H1 (cell line): ENCODE measurements around the gene FBXL16. TPM values are rescaled to one million over a fixed set of nuclear protein-coding genes. Genes with fewer than 3 reads are reported as not detected.
A peak's percentile ranks its signal among the peaks of the same experiment; 100 is the strongest.

Experiments used
- CTCF ChIA-PET: fragments of 300-600 bp; sonication (Branson Sonifier 250); formaldehyde crosslinking; loops from one replicate; lab custom pipeline; 2021; ENCODE audit not compliant: partially characterized antibody; lab: Charles Lee
- POLR2A ChIA-PET: fragments of 300-600 bp; sonication (Branson Sonifier 250); formaldehyde crosslinking; loops from one replicate; lab custom pipeline; 2021; ENCODE audit warnings: inconsistent platforms; ENCODE audit not compliant: partially characterized antibody; lab: Charles Lee
- DNase-seq, 2 experiments: peaks; one replicate each; pipeline versions ENCODE4 v3.0.0 to v3.0.0-alpha.2; 2010 to 2022; ENCODE audit warnings: low spot score in 2 of 2, low read depth in 1 of 2, mixed read lengths in 1 of 2
- FAIRE-seq: peaks from 2 replicates; lab custom pipeline; 2011; peaks lifted over from hg19 to GRCh38; lab: Jason Lieb, UNC
- H2AFZ ChIP-seq: 2 replicates; pipeline ENCODE4 v1.8.1; 2012; ENCODE audit warnings: low read length, inconsistent platforms
- H2AK5ac ChIP-seq: 2 replicates; pipeline ENCODE4 v1.6.1; 2013; ENCODE audit warnings: low read depth, low read length
- H2BK120ac ChIP-seq: replicated peaks from 2 replicates; pipeline ENCODE3; 2013; ENCODE audit warnings: low read depth, low read length, inconsistent platforms
- H2BK12ac ChIP-seq: 2 replicates; pipeline ENCODE4 v1.6.1; 2013; ENCODE audit warnings: low read depth, low read length
- H2BK15ac ChIP-seq: 2 replicates; pipeline ENCODE4 v1.6.1; 2013; ENCODE audit warnings: low read length
- H2BK20ac ChIP-seq: 2 replicates; pipeline ENCODE4 v1.6.1; 2013; ENCODE audit warnings: low read length
- H2BK5ac ChIP-seq: 2 replicates; pipeline ENCODE4 v1.6.1; 2013; ENCODE audit warnings: low read depth, low read length
- H3K14ac ChIP-seq: 2 replicates; pipeline ENCODE4 v1.6.1; 2013; ENCODE audit warnings: inconsistent platforms; ENCODE audit not compliant: insufficient read length
- H3K18ac ChIP-seq: 2 replicates; pipeline ENCODE4 v1.6.1; 2013; ENCODE audit warnings: low read length; ENCODE audit errors: extremely low read depth
- H3K23ac ChIP-seq: 2 replicates; pipeline ENCODE4 v1.6.1; 2013; ENCODE audit warnings: inconsistent platforms; ENCODE audit not compliant: insufficient read length
- H3K23me2 ChIP-seq: 2 replicates; pipeline ENCODE4 v1.6.1; 2013; ENCODE audit warnings: low read depth, low read length
- H3K27ac ChIP-seq: 2 replicates; pipeline ENCODE4 v1.6.1; 2011; ENCODE audit warnings: low read depth, low read length, inconsistent platforms
- H3K27me3 ChIP-seq, 4 experiments: replicated peaks in 1 of 4; 1 replicate in 1 of 4; 2 replicates in 3 of 4; pipeline versions ENCODE4 v1.6.1 to v1.8.1; 2011 to 2013; ENCODE audit warnings: low read length in 3 of 4, mild to moderate bottlenecking in 3 of 4, inconsistent platforms in 2 of 4, mixed read lengths in 2 of 4, moderate library complexity in 1 of 4; ENCODE audit not compliant: control insufficient read depth in 3 of 4, insufficient read depth in 3 of 4; ENCODE audit errors: extremely low read depth in 1 of 4
- H3K36me3 ChIP-seq, 4 experiments: 2 replicates each; pipeline versions ENCODE4 v1.6.1 to v1.8.1; 2011 to 2013; ENCODE audit warnings: mild to moderate bottlenecking in 4 of 4, low read length in 3 of 4, moderate library complexity in 2 of 4, control low read depth in 1 of 4, inconsistent platforms in 1 of 4; ENCODE audit not compliant: insufficient read depth in 4 of 4, control insufficient read depth in 2 of 4
- H3K4ac ChIP-seq: replicated peaks from 2 replicates; pipeline ENCODE3; 2013; ENCODE audit warnings: low read length, low read depth, mixed read lengths, inconsistent platforms; ENCODE audit not compliant: insufficient read length
- H3K4me1 ChIP-seq, 4 experiments: replicated peaks in 1 of 4; 1 replicate in 1 of 4; 2 replicates in 3 of 4; pipeline versions ENCODE4 v1.6.1 to v1.8.1; 2011 to 2013; ENCODE audit warnings: low read length in 3 of 4, inconsistent platforms in 2 of 4, mixed read lengths in 1 of 4; ENCODE audit not compliant: insufficient read depth in 4 of 4, control insufficient read depth in 3 of 4
- H3K4me2 ChIP-seq, 2 experiments: 2 replicates each; pipeline versions ENCODE4 v1.6.1 to v1.8.1; 2011 to 2013; ENCODE audit warnings: low read depth in 2 of 2, low read length in 2 of 2, control low read depth in 1 of 2, inconsistent platforms in 1 of 2, mild to moderate bottlenecking in 1 of 2; ENCODE audit not compliant: insufficient read depth in 1 of 2
- H3K4me3 ChIP-seq, 4 experiments: fragments of 200-600, 300-600 bp in 1 of 4; sonication (generic), shearing (Covaris generic), sonication (Bioruptor Twin) in 1 of 4; 2 replicates each; pipeline versions ENCODE4 v1.5.1 to v1.8.1; 2011 to 2016; ENCODE audit warnings: low read length in 4 of 4, low read depth in 3 of 4, control low read depth in 2 of 4, inconsistent platforms in 2 of 4, mild to moderate bottlenecking in 2 of 4, mixed read lengths in 1 of 4, moderate library complexity in 1 of 4; ENCODE audit not compliant: insufficient read depth in 2 of 4; ENCODE audit errors: extremely low read depth in 1 of 4
- H3K56ac ChIP-seq: replicated peaks from 2 replicates; pipeline ENCODE3; 2013; ENCODE audit warnings: low read depth, mild to moderate bottlenecking, mixed read lengths, low read length, inconsistent platforms; ENCODE audit not compliant: insufficient read length
- H3K79me1 ChIP-seq: 2 replicates; pipeline ENCODE4 v1.6.1; 2013; ENCODE audit warnings: low read depth, low read length, control low read depth
- H3K79me2 ChIP-seq, 2 experiments: 2 replicates each; pipeline versions ENCODE4 v1.6.1 to v1.8.1; 2012 to 2013; ENCODE audit warnings: low read length in 2 of 2, mild to moderate bottlenecking in 2 of 2, inconsistent platforms in 1 of 2; ENCODE audit not compliant: insufficient read depth in 2 of 2, control insufficient read depth in 1 of 2
- H3K9ac ChIP-seq, 4 experiments: replicated peaks in 1 of 4; 1 replicate in 1 of 4; 2 replicates in 3 of 4; pipeline versions ENCODE4 v1.6.1 to v1.8.1; 2011 to 2013; ENCODE audit warnings: low read depth in 3 of 4, low read length in 3 of 4, control low read depth in 2 of 4, mild to moderate bottlenecking in 2 of 4, moderate library complexity in 2 of 4, inconsistent platforms in 1 of 4; ENCODE audit errors: extremely low read depth in 1 of 4
- H3K9me3 ChIP-seq, 2 experiments: 2 replicates each; pipeline versions ENCODE4 v1.6.1 to v1.8.1; 2012 to 2013; ENCODE audit warnings: mild to moderate bottlenecking in 2 of 2, moderate library complexity in 2 of 2, control low read depth in 1 of 2, inconsistent platforms in 1 of 2, low read depth in 1 of 2, low read length in 1 of 2, mixed read lengths in 1 of 2; ENCODE audit not compliant: insufficient read depth in 2 of 2
- H4K20me1 ChIP-seq, 2 experiments: replicated peaks in 1 of 2; 2 replicates each; pipeline versions ENCODE3 to v1.8.1; 2011 to 2013; ENCODE audit warnings: inconsistent platforms in 2 of 2, low read length in 2 of 2, mild to moderate bottlenecking in 1 of 2; ENCODE audit not compliant: insufficient read depth in 2 of 2, control insufficient read depth in 1 of 2
- H4K5ac ChIP-seq: 2 replicates; pipeline ENCODE4 v1.6.1; 2013; ENCODE audit warnings: low read length, low read depth, mixed read lengths, inconsistent platforms; ENCODE audit not compliant: insufficient read length
- H4K8ac ChIP-seq: 2 replicates; pipeline ENCODE4 v1.8.0; 2013; ENCODE audit warnings: mild to moderate bottlenecking, moderate library complexity, low read length, inconsistent platforms; ENCODE audit not compliant: insufficient read depth; ENCODE audit errors: extremely low read depth
- H4K91ac ChIP-seq: replicated peaks from 2 replicates; pipeline ENCODE3; 2013; ENCODE audit warnings: low read length, mixed read lengths, inconsistent platforms; ENCODE audit not compliant: insufficient read length
- BACH1 ChIP-seq: IDR thresholded peaks from 2 replicates; pipeline ENCODE4 v1.6.1; 2012; ENCODE audit warnings: low read length, improper control_type of control experiment
- BCL11A ChIP-seq, 2 experiments: IDR thresholded peaks; one replicate each; pipeline ENCODE4 v1.6.1; 2011; ENCODE audit warnings: low read depth in 2 of 2, low read length in 2 of 2, mild to moderate bottlenecking in 2 of 2
- CHD2 ChIP-seq: IDR thresholded peaks from 2 replicates; pipeline ENCODE4 v1.6.1; 2012; ENCODE audit warnings: low read length, improper control_type of control experiment
- CTCF ChIP-seq, 3 experiments: IDR thresholded peaks; 1 replicate in 2 of 3; 2 replicates in 1 of 3; pipeline versions ENCODE4 v1.5.1 to v1.6.1; 2011; ENCODE audit warnings: low read length in 3 of 3, mild to moderate bottlenecking in 3 of 3, inconsistent platforms in 2 of 3, low read depth in 1 of 3, moderate library complexity in 1 of 3; ENCODE audit not compliant: insufficient read depth in 1 of 3; ENCODE audit errors: control extremely low read depth in 1 of 3
- GABPA ChIP-seq: IDR thresholded peaks from 2 replicates; pipeline ENCODE4 v1.6.1; 2011; ENCODE audit warnings: mild to moderate bottlenecking, low read length, moderate library complexity, borderline replicate concordance; ENCODE audit not compliant: insufficient read depth
- JUND ChIP-seq: IDR thresholded peaks from 2 replicates; pipeline ENCODE4 v1.6.1; 2011; ENCODE audit warnings: mild to moderate bottlenecking, improper control_type of control experiment, low read length
- MAX ChIP-seq: IDR thresholded peaks from 2 replicates; pipeline ENCODE4 v1.6.1; 2012; ENCODE audit warnings: inconsistent platforms
- POLR2AphosphoS5 ChIP-seq: IDR thresholded peaks from 2 replicates; pipeline ENCODE4 v1.6.1; 2011; ENCODE audit warnings: low read depth, low read length
- SP1 ChIP-seq: IDR thresholded peaks from 2 replicates; pipeline ENCODE4 v1.6.1; 2011; ENCODE audit warnings: low read depth, low read length
- WGBS, 2 experiments: shearing (Covaris generic) in 1 of 2; methylation state at CpG; one replicate each; pipeline versions ENCODE4 v1.1.6 to v1.1.7; 2013 to 2015; ENCODE audit warnings: low lambda C conversion rate in 2 of 2, mixed read lengths in 2 of 2, inconsistent platforms in 1 of 2, low coverage in 1 of 2, missing lambda C conversion rate in 1 of 2; ENCODE audit not compliant: insufficient replicate concordance in 2 of 2, insufficient coverage in 1 of 2, insufficient read length in 1 of 2; ENCODE audit errors: extremely low coverage in 1 of 2, missing lambda C conversion rate in 1 of 2; 5-methylcytosine and 5-hydroxymethylcytosine counted together
- polyA plus RNA-seq, 7 experiments: library from polyadenylated mRNA; depleted of rRNA in 3 of 7; stranded (reverse) in 5 of 7; unstranded in 2 of 7; fragments of >200 nt in 5 of 7; fragments of 200-250 nt in 2 of 7; gene quantifications; 1 replicate in 5 of 7; 2 replicates in 1 of 7; 4 replicates in 1 of 7; pipeline versions ENCODE4 v1.2.1 to v1.2.3, GENCODE V29; 2011 to 2013; ENCODE audit warnings: missing spikeins in 2 of 7, mixed read lengths in 2 of 7
- total RNA-seq: library from RNA; stranded (reverse); fragmentation: NEBNext Ultra II Directional; extraction: Animal tissue kit (Norgen Biotek cat#: 25700); gene quantifications from 2 replicates; pipeline ENCODE4 v1.2.1, GENCODE V29; 2021

FBXL16 gene
- total and polyA plus RNA-seq, 2 of the 8 experiments (the other 6 are each of a cell fraction or from before 2014, with no cell fraction given): 12.5 to 12.8 TPM

- no peaks in the 10 kb centered on the region for H3K27me3 ChIP-seq
- no peak overlapping the region for H3K23ac ChIP-seq
- no peak overlapping the region for H4K5ac ChIP-seq
- no peak overlapping the region for H2AFZ ChIP-seq
- no peak overlapping the region for H3K9ac ChIP-seq
- no peak overlapping the region for H3K27ac ChIP-seq
- H3K4me1 ChIP-seq: peaks cover 0 to 8% (median 5%) of the 10 kb centered on the region in 4 experiments; a peak in 5 of 7 replicates
- H3K4ac ChIP-seq: peak overlapping the region; percentile 53
- 0 out of 8 replicates have a peak overlapping the region, but pooled peaks of 1 of the 4 experiments have one; percentile 89 for H3K4me3 ChIP-seq
- H3K36me3 ChIP-seq: peaks cover 8 to 30% (median 25%) of the 10 kb centered on the region in 4 experiments; a peak in 6 of 8 replicates
- peak overlapping the region; percentile 73 for H4K91ac ChIP-seq
- peak overlapping the region; percentile 53; the same call in 1 of the 2 replicates for H2BK12ac ChIP-seq
- H2BK15ac ChIP-seq: peak overlapping the region; percentile 46; the same call in 1 of the 2 replicates
- peaks cover 0 to 13% of the 10 kb centered on the region in 2 experiments; a peak in 1 of 4 replicates for H3K79me2 ChIP-seq
- 85% methylated on average over 22 of the region's 22 CpGs; no CpG with 5 or more reads in 1 of the 2 experiments for WGBS, 2 experiments
- no peak overlapping the region for H3K18ac ChIP-seq
- no peak for FAIRE-seq
- H3K56ac ChIP-seq: no peak overlapping the region
- peaks cover 3 to 19% of the 10 kb centered on the region in 2 experiments for H4K20me1 ChIP-seq
- H2AK5ac ChIP-seq: 0 out of 2 replicates have a peak overlapping the region, but pooled peaks have one; percentile 4
- H3K4me2 ChIP-seq: no peak overlapping the region
- H3K79me1 ChIP-seq: peaks cover 13% of the 10 kb centered on the region
- POLR2A ChIA-PET: interaction anchor here (0.7 to 17.4 kb wide), 11 partner anchors 9 to 141 kb away, joined by 3 to 214 read pairs (median 4); partner anchors contain the start of genes JMJD8, RHBDL1, STUB1 and WDR90
- no peaks in the 10 kb centered on the region for H3K9me3 ChIP-seq
- no peak for DNase-seq
- H3K23me2 ChIP-seq: peaks cover 5% of the 10 kb centered on the region; the same call in 1 of the 2 replicates
- H2BK20ac ChIP-seq: no peak overlapping the region
- H3K14ac ChIP-seq: no peak overlapping the region
- peak overlapping the region; percentile 89 for H4K8ac ChIP-seq
- H2BK5ac ChIP-seq: 0 out of 2 replicates have a peak overlapping the region, but pooled peaks have one; percentile 32
- CTCF ChIA-PET: interaction anchor here (0.6 to 12.0 kb wide), 12 partner anchors 9 to 99 kb away, joined by 3 to 104 read pairs (median 4); partner anchors contain the start of genes JMJD8, WDR24 and WDR90
- no peak overlapping the region for H2BK120ac ChIP-seq
- TF ChIP-seq MAX (no peak), BCL11A (IDR thresholded peaks at IDR 0.05; ENCODE audit: low read depth in 2 of 2, low read length in 2 of 2) (no peak), JUND (no peak), CHD2 (no peak), GABPA (no peak), CTCF (IDR thresholded peaks at IDR 0.05; ENCODE audit: control extremely low read depth in 1 of 3, insufficient read depth in 1 of 3, low read depth in 1 of 3, low read length in 3 of 3) (no peak), BACH1 (no peak), POLR2AphosphoS5 (no peak), SP1 (no peak)
These were observed 38.4 kb downstream of the FBXL16 start for GRCh38 chr16:667113-667779.
